Tibial artery (tissue), 4 donors: ENCODE data around the gene CFAP43.

ENCODE experiments used
- DNase-seq, 2 donors: peaks; one replicate each; pipeline ENCODE4 v3.0.0-alpha.2; 2019
- H3K27ac ChIP-seq, 2 donors: fragments of 200-600 bp; sonication (generic) in 1 of 2; 1 replicate in 1 of 2; 2 replicates in 1 of 2; pipeline ENCODE4 v1.5.1; 2018 to 2019; ENCODE audit warnings: mild to moderate bottlenecking in 1 of 2
- H3K27me3 ChIP-seq, 2 donors: fragments of 200-600 bp; sonication (generic) in 1 of 2; one replicate each; pipeline versions ENCODE4 v1.5.1 to v1.6.0; 2016 to 2019
- H3K36me3 ChIP-seq, 3 donors: fragments of 200-600 bp; sonication (generic) in 2 of 3; one replicate each; pipeline ENCODE4 v1.5.1; 2016 to 2019; ENCODE audit warnings: mild to moderate bottlenecking in 2 of 3
- H3K4me1 ChIP-seq, 4 donors: fragments of 200-600 bp; sonication (generic) in 2 of 4; 1 replicate in 3 of 4; 2 replicates in 1 of 4; pipeline ENCODE4 v1.5.1; 2016 to 2019
- H3K4me3 ChIP-seq, 2 donors: fragments of 200-600 bp; sonication (generic) in 1 of 2; 1 replicate in 1 of 2; 2 replicates in 1 of 2; pipeline ENCODE4 v1.5.1; 2018 to 2019; ENCODE audit warnings: mild to moderate bottlenecking in 2 of 2
- H3K9me3 ChIP-seq, 3 donors: fragments of 200-600 bp; sonication (generic) in 1 of 3; one replicate each; pipeline ENCODE4 v1.5.1; 2016 to 2019
- CTCF ChIP-seq, 2 experiments: fragments of 200-600 bp in 1 of 2; fragments of 450-650 bp in 1 of 2; IDR thresholded peaks; one replicate each; pipeline ENCODE4 v1.5.1; 2017 to 2019; ENCODE audit warnings: antibody characterized with exemption in 2 of 2, mild to moderate bottlenecking in 1 of 2, moderate library complexity in 1 of 2
- intact Hi-C: fragments of 100-400 bp; cut with DNase I; formaldehyde crosslinking; loops from one replicate; pipeline ENCODE4 v1.15.0; 2023; ENCODE audit warnings: low total_unique reads

The CFAP43 gene

GRCh38 chr10:104170610-104171254, 61.4 kb downstream of the CFAP43 start:
- Histone ChIP-seq H3K4me3 (no peak overlapping the region), H3K27ac (no peak overlapping the region), H3K4me1 (no peaks in the 10 kb centered on the region), H3K9me3 (no peaks in the 10 kb centered on the region), H3K27me3 (no peaks in the 10 kb centered on the region), H3K36me3 (no peaks in the 10 kb centered on the region)
- intact Hi-C loops = no loop called here
- TF ChIP-seq CTCF (IDR thresholded peaks at IDR 0.05) = no peak
- DNase-seq = no peak

DNA sequence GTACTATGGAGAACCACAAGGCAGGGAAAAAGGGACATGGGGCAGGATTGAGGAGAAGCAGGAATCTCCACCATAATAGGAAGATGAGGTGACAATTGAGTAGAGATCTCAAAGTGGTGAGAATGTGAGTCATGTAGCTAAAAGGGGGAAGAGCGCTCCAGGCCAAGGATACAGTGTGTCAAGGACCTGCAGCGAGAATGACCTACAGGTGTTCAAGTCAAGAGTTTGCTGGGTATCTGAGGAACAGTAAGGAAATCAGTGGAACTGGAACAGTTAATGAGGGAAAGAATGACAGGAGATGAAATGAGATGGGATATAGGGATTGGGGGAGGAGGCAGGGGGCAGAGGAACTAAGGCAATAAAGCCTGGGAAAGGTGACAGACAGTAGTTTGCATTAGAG, 76.6 kb downstream of the CFAP43 start:
- intact Hi-C loops = no loop called here
- H3K27me3 ChIP-seq = peaks cover 0 to 12% of the 10 kb centered on the region in 2 donors
- DNase-seq = no peak
- no peak overlapping the region for H3K27ac ChIP-seq
- no peak for TF ChIP-seq CTCF (IDR thresholded peaks at IDR 0.05)
- no peaks in the 10 kb centered on the region for H3K4me1 ChIP-seq
- no peak overlapping the region for H3K4me3 ChIP-seq
- peaks cover 0 to 13% (median 4%) of the 10 kb centered on the region in 3 donors for H3K9me3 ChIP-seq
- no peaks in the 10 kb centered on the region for H3K36me3 ChIP-seq

DNA sequence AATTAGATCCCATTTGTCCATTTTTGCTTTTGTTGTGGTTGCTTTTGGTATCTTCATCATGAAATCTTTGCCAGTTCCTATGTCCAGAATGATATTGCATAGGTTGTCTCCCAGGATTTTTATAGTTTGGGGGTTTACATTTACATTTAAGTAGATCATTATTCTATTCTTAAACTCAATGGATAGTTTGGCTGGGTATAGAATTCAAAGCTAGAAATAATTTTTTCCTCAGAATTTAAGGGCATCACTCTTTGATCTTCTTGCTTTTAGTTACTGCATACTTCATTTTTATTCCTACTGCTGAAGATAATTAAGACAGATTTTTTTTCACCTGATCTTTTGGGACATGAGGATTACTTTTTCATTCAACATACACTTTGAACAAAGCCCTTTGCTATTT, 80.4 kb downstream of the CFAP43 start:
- no peak for DNase-seq
- H3K27ac ChIP-seq = no peak overlapping the region
- peaks cover 0 to 12% of the 10 kb centered on the region in 2 donors for H3K27me3 ChIP-seq
- H3K9me3 ChIP-seq = peaks cover 0 to 13% (median 4%) of the 10 kb centered on the region in 3 donors
- H3K36me3 ChIP-seq = no peaks in the 10 kb centered on the region
- no peak overlapping the region for H3K4me3 ChIP-seq
- TF ChIP-seq CTCF (IDR thresholded peaks at IDR 0.05) = no peak
- H3K4me1 ChIP-seq = no peaks in the 10 kb centered on the region
- intact Hi-C loops = no loop called here

DNA sequence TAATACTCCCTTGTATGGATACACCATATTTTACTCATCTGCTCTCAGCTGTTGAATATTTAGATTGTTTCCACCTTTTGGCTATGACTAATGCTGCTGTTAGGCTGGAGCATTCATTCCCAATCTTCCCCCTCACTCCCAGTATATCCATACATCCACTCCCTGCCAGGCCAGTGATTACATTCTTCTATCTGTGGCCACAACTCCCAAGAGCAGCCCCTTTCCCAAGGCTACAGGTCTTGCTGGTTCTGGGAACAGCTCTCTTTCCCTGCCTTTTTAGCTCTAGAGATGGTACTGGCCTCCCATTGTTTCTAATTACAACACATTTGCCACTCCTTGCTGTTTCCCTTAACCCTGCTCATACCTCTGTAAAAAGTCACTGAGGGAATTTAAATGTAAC, 82.0 kb downstream of the CFAP43 start:
- H3K4me3 ChIP-seq = no peak overlapping the region
- H3K9me3 ChIP-seq = peaks cover 0 to 13% (median 4%) of the 10 kb centered on the region in 3 donors
- DNase-seq = no peak
- no peaks in the 10 kb centered on the region for H3K4me1 ChIP-seq
- peaks cover 0 to 11% of the 10 kb centered on the region in 2 donors for H3K27me3 ChIP-seq
- intact Hi-C loops = no loop called here
- H3K36me3 ChIP-seq = no peaks in the 10 kb centered on the region
- no peak for TF ChIP-seq CTCF (IDR thresholded peaks at IDR 0.05)
- H3K27ac ChIP-seq = no peak overlapping the region

DNA sequence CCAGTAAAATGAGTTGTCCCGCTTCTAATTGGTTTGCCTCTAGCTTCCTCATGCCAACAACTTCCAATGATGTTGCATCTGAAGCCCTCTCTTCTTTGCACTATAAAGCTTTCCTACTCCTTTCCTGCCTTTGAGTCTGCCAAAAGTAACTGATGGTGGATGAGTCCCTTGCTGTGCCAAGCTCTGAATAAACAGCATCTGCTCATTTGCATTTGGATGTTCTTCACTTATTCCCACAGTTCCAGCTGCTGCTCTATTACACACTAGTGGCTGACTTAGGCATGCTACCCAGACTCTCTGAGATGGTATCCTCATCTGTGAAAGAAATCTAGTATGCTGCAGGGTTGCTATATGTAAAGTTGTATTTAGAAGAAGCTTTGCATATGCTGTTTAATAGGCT, 85.3 kb downstream of the CFAP43 start:
- H3K4me3 ChIP-seq = no peak overlapping the region
- no peak for DNase-seq
- no peaks in the 10 kb centered on the region for H3K36me3 ChIP-seq
- H3K4me1 ChIP-seq = no peaks in the 10 kb centered on the region
- intact Hi-C loops = no loop called here
- no peak overlapping the region for H3K27ac ChIP-seq
- peaks cover 0 to 10% (median 0%) of the 10 kb centered on the region in 3 donors for H3K9me3 ChIP-seq
- TF ChIP-seq CTCF (IDR thresholded peaks at IDR 0.05) = no peak
- no peaks in the 10 kb centered on the region for H3K27me3 ChIP-seq

DNA sequence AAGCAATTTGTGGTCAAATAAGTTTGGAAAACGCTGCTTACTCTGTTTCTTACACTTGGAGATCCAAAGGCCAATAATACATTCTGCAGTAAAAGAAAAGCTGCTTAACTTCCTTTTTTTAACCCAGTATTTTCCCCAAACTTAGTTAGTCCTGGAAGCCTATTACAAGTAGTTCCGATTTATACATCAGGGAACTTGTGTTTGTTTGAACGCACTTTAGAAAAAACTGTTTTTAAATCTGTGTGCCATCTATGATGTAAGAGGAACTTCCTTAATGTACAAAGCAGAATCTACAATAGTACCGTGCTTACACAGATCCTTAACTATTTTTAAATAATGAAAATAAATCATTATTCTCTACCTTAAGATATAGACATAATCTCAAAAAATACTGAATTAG, 87.2 kb downstream of the CFAP43 start:
- no peak for TF ChIP-seq CTCF (IDR thresholded peaks at IDR 0.05)
- Histone ChIP-seq H3K36me3 (no peaks in the 10 kb centered on the region), H3K27ac (no peak overlapping the region), H3K4me3 (no peak overlapping the region), H3K27me3 (no peaks in the 10 kb centered on the region), H3K9me3 (no peaks in the 10 kb centered on the region), H3K4me1 (no peaks in the 10 kb centered on the region)
- intact Hi-C loops = no loop called here
- no peak for DNase-seq
